Breast epithelium (tissue), 3 donors: ENCODE data around the gene REEP6.

Experiments
- CTCF ChIP-seq, 3 donors: fragments of 450-650 bp; IDR thresholded peaks; one replicate each; pipeline ENCODE4 v1.5.1; 2016 to 2017; ENCODE audit warnings: antibody characterized with exemption in 3 of 3, mild to moderate bottlenecking in 3 of 3, moderate library complexity in 3 of 3
- POLR2A ChIP-seq: fragments of 450-650 bp; IDR thresholded peaks from one replicate; pipeline ENCODE4 v1.6.1; 2016; ENCODE audit warnings: antibody characterized with exemption, mild to moderate bottlenecking, moderate library complexity

GRCh38 chr19:1475751-1476437 is 15.1 kb upstream of the REEP6 start:
- TF ChIP-seq CTCF (IDR thresholded peaks at IDR 0.05), result no peak
- no peak for TF ChIP-seq POLR2A
